ENCODE measurements around the gene SYS1. TPM values are rescaled to one million over a fixed set of nuclear protein-coding genes. Genes with fewer than 3 reads are reported as not detected.
"Not testable (repeated sequence)": the region's sequence is repeated elsewhere in the genome, so short reads cannot be mapped to it uniquely, and the experiment has no call there.

Gene SYS1
- polyA plus RNA-seq, 4 donors = 27.8 to 32.4 (median 31.9) TPM

DNA sequence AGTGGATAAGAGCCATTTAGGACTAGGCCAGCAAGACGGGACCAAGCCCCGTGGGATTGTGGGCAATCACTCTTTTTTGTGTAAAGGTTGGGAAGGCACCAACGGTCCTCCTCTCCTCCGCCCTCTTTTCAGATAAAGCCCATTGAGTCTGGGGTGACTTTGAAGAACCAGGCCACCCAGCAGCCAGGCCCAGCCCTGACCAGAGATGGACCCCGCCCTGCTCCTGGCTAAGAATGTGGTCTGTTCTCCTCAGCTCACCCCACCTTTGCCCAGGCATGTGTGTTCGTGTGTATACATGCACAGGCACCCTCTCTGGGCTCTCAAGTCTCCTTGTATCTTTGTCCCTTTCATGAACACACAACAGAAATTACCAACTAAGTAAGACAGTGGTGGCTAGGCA, 23.9 kb upstream of the SYS1 start:
- DNase-seq (ENCODE audit: low read depth in 4 of 4, low spot score in 3 of 4) = no peak

DNA sequence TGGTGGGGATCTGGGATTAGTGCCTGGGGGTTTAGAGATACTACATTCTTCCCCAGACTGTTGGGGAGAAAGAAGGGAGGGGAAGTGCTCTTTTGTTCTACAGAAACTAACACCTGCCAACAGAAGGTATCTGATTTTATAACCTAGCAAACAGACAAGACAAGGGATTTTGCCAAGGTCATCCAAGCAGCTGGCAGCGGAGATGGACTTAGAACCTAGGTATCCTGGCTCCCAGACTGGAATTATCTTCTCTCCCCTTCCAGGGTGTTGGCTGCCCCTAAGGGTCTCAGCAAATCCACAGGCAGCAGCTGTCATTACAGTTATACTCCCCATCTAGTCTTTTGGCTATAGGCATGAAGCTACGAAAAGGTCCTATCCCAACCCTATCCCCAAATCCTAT, 23.2 kb upstream of the SYS1 start:
- no peak for DNase-seq (ENCODE audit: low read depth in 4 of 4, low spot score in 3 of 4)

DNA sequence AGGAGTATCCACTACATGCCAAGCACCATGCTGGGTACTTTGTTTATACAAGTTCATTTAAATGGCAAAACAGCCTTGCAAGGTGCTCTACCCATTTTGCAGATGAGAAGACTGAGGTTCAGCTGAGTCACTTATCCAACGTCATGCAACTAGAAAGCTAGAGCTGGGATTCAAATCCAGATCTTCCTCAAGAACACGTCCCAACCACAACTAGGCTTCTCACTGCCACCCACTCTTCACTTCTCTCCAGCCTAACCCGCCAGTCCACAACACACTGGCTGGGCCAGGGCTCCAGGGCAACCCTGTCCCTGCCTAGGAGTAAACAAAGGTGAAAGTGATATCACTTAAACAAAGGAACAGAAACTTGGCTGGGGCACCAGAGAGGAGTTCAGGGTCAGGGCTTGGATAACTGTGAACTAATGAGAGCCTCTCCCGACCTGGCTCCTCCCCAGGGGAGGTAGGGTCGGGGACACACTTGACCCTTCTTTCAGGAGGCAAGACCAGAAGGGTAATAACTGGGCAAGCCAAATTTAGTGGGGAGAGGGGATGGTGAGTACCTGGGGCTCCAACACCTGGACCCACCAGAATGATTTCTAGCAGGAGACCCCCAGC, 22.6 kb upstream of the SYS1 start:
- DNase-seq (ENCODE audit: low read depth in 4 of 4, low spot score in 3 of 4) = no peak

DNA sequence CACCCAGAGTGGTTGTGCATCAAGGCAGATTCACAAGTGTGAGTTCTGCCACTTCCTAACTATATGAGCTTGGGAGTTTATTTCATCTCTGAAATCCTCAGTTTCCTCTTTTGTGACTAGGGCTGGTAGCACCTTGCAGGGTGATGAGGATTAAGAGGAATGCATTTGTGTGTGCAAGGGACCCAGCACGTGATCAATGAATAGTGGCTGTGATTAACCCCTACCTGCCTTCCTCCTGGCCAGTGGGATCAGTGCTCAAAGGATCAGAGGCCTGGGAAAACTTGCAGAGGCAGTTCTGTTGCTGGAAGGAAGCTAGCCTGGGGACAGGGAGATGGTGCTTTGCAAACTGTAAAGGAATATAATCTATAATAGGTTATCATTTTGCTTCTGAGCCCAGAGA, 22.0 kb upstream of the SYS1 start:
- DNase-seq (ENCODE audit: low read depth in 4 of 4, low spot score in 3 of 4) = no peak

DNA sequence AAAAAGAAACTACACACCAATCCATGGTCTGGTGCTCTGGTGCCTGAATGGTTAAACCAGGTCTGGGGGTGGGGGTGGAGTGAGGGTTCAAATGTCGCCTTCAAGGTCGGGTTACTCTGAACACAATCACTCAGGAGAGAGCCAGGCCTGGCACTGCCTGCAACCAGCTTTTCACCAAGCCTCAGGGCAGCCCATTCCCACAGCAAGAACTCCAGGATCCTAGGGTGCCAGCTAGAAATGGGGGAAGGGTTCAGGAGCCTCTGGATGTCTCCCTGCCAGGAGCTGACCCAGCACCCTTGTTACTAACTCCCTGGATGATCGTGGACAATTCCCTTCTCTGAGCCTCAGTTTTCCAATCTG, 21.4 kb upstream of the SYS1 start:
- DNase-seq (ENCODE audit: low read depth in 4 of 4, low spot score in 3 of 4) = no peak

DNA sequence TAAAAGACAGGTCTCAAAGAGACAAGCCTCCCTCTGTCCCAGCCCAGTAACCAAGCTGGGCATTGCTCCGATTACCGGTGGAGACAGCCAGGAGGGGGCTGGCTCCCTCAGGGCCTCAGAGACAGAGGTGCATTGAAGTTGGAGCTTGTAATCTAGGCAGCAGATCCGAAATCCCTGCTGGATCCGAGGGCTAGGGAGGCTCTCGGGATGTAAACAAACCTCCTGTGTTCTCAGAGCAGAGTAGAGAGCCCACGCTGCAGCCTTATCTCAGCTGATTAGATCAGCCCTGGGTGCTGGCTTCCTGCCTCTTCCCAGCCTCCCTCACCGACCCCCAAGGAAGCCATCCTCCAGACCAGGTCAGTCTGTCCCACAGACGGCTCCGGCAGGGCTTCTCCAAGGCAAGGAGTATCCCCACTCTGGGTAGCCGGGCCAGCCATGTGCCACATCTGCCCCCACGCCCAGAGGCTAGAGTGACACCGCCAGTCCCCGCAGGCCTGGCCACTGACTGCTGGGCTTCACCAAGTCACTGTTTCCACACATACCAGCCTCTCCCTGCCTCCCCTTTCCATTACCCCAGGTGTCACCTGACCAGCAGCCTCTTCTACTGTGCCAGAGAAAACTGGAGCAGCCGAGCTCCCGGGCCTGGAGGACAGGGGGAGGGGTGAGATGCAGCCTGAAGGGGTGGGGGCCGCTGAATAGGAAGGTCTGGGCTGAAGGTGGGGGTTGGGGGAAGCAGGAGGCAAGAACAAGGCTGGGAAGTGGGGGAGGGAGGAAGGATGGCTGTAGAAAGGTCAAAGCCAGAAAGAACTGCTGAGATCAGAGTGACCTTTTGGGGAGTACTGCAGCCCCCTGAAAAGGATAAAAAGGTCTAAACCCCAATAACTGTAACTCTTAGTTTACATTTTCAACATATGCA, 20.8 kb upstream of the SYS1 start:
- no peak for DNase-seq (ENCODE audit: low read depth in 4 of 4, low spot score in 3 of 4)

DNA sequence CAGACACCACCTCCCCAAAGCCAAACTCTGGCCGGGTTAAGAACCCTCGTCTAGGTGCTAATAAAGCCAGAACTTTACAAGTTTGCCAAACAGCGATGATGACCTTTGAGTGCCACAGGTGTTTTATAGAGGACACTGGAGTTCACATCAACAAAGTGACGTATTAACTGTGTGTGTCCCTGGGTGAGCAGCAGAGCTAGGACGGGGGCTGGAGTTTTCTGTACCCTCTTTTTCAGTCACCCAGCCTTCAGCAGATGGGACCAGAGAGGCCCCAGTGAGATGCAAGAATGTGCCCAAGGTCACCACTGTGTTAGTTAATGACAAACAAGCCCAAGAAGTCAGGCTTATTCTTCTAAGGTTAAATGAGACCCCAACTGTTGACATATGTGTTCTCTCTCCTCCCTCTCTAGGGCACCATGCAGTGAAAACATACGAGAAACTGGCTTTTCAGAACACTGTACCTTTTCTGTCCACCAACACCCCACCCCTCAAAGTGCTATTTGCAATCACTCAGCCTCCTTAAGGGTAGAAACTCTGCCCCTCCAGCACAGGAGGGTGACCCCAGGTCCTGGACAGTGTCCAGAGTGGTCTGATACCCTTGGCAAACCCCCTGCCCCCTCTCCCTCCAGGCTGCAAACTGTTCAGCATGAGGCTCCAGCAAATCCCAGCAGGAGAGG, 20.0 kb upstream of the SYS1 start:
- no peak for DNase-seq (ENCODE audit: low read depth in 4 of 4, low spot score in 3 of 4)

DNA sequence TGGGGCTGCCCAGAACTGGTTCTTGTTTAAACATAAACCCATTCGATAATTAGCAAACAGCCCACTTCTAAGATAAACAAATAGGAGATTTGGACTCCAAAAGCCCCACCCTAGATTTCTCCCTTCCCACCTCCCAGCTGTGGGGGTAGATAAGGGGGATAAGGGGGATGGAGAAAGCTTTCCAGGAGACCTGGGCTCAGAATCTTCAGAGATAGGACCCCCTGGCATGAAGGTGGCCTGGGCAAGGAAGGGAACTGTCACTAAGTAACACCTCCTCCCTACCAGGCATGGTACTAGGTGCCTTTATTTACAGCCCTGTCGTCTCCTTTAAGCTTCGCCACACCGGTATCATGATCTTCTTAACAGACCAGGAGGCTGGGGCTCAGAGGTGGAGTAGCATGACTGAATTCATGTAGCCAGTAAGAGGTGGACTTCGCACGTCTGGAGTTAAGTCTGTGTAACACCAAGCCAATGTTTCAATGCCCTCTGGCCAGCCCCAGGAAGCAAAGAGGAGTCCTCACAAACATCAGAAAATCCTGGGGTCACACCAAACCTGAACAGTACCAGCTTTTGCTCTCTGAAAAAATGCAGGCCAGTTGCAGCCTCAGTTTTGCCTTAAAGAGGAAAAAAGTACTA, 19.3 kb upstream of the SYS1 start:
- no peak for DNase-seq (ENCODE audit: low read depth in 4 of 4, low spot score in 3 of 4)

DNA sequence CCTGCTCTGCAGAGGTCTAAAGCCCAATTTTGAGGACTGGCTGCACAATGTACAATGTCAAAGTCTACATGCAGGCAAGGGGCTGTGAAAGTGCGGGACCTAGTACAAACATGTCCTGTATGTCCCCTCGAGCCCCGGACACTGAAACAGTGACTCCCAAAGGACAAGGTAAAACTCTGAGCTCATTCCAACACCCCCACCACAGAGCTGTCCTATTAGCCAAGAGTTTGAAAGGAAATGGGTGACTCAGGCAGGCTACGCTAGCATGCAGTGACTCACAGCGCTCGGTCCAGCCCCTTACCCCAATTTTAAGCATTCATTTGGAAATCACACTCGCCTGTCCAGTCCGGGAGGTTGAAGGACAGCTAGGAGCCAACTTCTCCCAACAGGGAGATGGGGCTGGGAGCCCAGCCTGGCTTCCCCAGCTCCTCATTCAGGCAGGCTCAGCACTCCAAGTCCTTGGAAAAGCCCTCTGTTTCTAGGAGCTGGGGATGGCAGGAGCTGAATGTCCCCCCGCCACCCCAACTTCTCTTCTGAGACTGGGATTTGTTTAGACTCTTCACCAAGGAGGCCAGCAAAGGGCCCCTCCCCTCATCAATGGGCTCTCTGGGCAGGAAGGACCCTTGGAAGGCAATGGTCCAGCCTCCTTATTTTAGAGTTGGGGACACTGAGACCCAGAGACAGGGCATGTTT, 18.6 kb upstream of the SYS1 start:
- DNase-seq (ENCODE audit: low read depth in 4 of 4, low spot score in 3 of 4) = no peak

DNA sequence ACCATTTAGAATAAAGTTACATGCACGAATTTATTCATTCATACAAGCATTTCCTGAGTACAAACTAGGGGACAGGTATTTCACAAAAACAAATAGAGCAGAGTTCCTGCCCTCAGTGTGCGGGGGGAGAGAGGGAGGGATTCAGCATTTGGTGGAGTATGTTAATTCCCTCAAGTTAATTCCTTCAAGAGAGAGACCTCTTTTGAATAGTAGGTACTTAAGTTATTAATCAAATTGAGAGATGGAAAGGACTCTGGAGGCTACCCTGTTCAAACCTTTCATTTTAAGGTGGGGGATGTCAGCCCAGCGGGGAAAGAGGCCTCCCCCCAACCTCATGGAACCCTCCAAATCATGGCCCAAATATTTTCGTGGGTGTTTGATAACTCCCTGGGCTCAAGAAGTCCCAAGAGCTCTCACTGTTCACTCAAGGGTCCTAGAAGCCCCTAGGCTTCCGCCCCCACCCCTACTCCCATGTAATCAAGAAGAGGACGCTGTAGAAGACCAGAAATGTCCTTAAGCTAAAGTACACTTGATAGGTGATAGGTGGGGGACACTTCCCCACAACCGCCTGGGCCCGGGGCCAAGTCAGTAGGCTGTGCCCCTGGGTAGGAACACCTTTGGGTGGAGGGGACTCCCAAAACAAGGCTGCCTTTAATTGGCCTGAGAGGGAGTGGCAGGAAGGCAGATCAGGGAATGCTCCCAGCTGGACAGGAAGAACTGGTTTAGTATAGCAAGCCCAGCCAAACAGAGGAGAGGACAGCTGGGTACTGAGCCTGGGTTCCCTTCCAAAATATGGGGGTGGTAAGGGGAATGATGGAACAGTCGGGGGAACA, 17.6 kb upstream of the SYS1 start:
- no peak for DNase-seq (ENCODE audit: low read depth in 4 of 4, low spot score in 3 of 4)

DNA sequence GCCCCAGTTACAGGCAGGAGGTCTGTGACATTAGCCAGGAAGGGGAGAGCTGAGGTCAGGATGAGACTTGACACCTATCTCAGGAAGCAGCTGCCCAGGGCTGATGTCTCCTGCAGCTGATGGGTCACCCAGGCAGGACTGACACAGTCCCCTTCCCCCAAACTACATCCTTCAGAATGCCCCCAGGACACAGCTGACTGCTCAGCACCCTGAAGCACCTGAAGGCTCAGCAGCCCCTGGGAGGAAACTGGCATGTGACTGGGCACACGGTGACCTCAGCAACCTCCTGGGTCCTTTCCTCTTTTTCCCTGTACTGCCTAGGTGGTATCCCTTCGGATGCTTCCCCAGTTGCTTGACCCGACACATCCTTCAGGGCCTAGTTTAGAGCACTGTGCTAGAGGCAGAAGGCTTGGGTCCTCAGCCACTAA, 16.7 kb upstream of the SYS1 start:
- no peak for DNase-seq (ENCODE audit: low read depth in 4 of 4, low spot score in 3 of 4)

DNA sequence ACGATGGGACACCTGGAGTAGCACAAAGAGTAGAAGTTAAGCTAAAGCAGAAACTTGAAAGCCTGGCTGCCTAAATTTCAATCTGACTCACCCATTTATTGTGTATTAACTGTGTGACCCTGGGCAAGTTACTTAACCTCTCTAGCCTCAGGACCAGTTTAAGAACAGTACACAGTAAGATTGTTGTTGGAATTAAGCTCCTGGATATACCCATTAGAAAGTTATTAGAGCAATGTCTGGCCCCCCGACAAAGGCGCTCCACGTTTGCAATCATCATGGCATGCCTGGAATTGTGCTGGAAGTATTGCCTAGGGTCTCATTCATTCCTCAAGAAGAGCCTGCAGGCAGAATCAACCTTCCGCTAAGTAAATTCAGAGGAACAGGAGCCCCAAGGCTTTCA, 16.1 kb upstream of the SYS1 start:
- DNase-seq (ENCODE audit: low read depth in 4 of 4, low spot score in 3 of 4) = no peak

DNA sequence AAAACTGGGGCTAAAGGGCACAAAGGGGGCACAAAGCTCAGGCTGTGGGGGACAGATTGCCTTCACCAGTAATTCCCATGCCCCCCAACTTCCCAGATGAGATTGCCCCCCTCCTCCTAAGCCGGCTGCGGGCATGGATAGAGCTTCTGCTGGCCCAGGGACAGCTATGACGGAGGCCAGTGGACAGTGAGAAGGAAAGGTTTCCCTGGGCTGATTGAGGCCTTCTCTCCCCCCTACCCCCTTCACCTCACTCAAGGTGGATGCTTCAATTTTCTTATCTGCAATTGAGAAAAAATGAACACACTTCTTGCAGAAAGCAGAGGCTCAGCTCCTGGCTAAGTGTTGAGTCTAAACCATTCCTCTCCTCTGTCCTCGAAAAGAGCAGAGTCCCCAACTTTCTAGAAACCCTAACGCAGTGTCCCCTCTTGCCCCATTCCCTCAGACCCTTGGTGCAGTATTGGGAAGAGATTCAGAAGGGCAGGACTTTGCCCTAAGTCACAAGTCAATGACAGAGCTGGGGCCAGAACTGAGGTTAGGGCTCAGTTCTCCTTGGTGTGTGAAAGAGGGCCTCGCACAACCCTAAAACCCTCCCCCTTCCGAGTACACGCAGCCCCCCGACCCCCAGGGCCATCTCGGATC, 15.5 kb upstream of the SYS1 start:
- no peak for DNase-seq (ENCODE audit: low read depth in 4 of 4, low spot score in 3 of 4)

DNA sequence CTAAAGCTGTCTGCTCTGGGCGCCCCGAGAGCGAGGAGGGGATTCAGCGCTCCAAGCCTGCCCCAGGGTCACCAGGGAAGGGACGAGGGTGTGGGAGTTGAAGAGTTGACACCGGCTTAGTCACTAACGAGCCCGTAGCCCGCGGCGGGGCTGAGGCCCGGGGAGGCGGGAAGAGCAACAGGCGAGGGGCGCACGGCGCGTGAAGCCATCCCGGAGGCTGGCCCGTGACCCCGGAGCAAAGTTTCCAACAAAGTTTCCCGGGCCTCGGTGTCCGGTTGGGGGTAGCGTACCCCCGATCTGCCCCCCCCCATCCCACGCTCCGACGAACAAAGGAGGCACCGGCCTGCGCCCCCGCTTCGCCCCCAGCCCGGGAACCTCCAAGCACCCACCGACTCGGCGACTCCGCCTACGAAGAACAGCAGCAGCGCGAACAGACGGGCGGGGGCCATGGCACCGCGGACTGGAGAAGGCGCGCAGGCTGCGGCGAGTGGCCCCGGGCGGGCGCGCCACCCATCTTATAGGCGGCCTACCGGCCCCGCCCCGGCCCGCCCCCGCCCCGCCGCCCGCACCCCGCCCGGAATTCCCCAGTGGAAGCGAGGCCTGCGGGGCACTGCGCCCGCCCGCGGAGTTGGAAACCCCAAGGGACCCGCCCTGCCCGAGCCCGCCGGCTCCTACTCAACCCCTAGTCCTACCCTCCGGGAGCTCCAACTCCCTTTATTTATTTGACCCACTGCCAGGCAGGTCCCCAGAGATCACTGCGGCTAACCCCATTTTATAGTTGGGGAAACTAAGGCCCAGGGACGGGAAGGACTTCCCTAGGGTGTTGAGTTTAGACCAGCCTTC, 14.8 kb upstream of the SYS1 start, which contains the start of gene SDC4:
Gene SDC4, minus strand, starts transcription at position 489 of the 843 bp plus-strand sequence. Its CDS starts 40 bp downstream, at position 449.
- DNase-seq (ENCODE audit: low read depth in 4 of 4, low spot score in 3 of 4) = no peak

DNA sequence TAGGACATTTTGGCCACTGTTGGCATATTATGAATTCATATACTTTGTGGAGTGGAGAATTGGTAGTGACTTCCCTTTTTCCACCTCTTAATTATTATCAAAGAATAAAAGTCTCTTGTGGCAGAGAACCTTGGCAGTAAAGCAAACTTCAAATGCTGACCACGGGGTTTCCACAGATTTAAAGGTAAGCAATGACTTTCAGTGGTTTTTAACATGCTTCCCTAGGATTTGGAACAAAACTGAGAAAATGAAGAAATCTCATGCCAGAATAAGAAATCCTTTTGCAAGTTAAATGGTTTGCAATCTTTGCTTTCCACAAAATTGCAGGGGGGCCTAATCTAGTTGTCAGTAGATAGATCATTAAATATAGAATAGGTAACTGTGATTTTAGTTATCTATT, 12.7 kb upstream of the SYS1 start:
- DNase-seq (ENCODE audit: low read depth in 4 of 4, low spot score in 3 of 4) = no peak

DNA sequence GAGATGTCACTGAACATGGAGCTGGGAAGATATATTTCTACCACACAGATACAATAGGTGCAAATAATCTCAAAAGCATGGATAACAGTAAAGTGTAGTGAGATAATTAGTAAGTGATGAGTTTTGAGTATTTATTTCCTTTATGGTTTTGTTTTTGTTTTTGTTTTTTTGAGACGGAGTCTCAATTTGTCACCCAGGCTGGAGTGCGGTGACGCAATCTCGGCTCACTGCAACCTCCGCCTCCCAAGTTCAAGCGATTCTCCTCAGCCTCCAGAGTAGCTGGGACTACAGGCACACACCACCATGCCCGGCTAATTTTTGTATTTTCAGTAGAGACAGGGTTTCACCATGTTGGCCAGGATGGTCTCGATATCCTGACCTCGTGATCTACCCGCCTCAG, 12.2 kb upstream of the SYS1 start:
- not testable (repeated sequence) for DNase-seq (ENCODE audit: low read depth in 4 of 4, low spot score in 3 of 4)

DNA sequence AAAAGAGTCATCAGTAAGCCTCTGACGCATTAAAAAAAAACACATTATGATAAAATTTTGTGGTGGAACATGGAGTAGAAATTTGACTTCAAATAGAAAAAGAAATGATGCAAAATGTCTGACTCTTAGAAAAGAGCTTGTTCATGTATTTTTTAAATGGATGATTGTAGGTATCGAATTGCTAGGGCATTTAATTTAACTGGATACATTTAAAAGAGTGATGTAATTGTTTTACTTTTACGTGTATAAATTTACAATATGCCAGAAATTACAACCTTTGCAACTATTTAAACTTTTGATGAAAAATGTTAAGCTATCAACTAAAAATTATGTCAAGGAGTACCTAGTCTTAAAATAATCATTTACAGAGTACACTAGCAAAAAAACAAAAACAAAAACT, 10.2 kb upstream of the SYS1 start:
- no peak for DNase-seq (ENCODE audit: low read depth in 4 of 4, low spot score in 3 of 4)

DNA sequence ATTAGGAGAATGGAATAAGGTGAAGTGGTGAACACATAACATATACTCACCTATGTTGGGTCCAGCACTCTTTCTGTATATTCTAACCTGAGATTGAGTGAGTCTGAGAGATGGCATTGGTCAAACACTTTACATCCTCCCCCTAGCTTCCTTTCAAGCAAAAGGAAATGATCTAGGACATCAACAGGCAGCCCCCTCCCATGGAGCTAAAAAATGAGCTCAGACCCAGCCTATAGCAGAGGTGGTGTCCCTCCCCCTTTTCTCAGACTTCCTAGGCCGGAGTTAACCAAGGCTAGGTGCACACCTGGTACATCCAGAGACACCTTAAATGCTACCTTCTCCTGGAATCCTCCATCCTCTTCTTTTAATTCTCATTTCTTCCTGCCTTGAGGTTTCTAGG, 9.2 kb upstream of the SYS1 start:
- DNase-seq (ENCODE audit: low read depth in 4 of 4, low spot score in 3 of 4) = no peak
